Measurements from ENCODE around the gene TRERF1.

Gene TRERF1

GRCh38 chr6:42393339-42393738 is 58.4 kb downstream of the TRERF1 start:
- no peak for DNase-seq (ENCODE audit: low spot score)

DNA sequence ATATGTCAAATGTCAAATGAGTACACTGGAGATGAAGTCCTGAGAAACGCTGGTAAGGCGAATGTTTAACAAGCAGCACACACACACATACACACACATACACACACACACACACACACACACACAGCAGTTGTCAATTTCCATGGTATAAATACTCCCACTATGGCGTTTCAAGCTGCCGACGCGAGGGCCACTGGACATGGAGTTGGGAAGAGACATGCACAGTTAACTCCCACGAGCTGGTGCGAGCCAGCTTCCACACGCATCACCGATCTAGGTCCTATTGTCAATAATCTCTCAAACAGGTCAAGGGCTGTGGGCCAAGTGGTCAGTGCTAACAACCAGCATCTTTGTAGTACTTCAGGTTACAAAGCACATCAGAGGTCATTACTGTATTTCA is 58.9 kb downstream of the TRERF1 start:
- DNase-seq (ENCODE audit: low spot score) = no peak

DNA sequence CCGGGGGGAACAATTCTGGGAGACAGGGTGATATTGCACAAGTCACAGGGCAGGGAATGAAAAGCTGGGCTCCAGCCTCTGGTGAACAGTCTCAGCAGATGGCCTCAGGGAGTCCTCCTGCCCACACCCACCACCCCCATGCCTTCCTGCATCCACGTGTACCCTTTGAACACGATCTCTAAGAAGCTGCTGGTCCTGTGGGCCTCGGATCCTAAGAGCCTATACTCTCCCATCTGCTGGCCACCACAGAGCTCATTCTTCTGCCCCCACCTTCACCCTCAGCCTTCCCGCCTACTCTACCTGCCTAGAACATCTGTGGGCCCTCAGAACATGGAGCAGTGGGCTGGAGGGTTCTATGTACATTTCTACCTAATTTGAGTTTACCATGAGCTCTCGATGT is 60.3 kb downstream of the TRERF1 start:
- DNase-seq (ENCODE audit: low spot score) = no peak

GRCh38 chr6:42390228-42390934 is 61.3 kb downstream of the TRERF1 start:
- DNase-seq (ENCODE audit: low spot score) = no peak

- DNase-seq (ENCODE audit: low spot score) = no peak
These were observed 62.0 kb downstream of the TRERF1 start for GRCh38 chr6:42389736-42390135.

DNA sequence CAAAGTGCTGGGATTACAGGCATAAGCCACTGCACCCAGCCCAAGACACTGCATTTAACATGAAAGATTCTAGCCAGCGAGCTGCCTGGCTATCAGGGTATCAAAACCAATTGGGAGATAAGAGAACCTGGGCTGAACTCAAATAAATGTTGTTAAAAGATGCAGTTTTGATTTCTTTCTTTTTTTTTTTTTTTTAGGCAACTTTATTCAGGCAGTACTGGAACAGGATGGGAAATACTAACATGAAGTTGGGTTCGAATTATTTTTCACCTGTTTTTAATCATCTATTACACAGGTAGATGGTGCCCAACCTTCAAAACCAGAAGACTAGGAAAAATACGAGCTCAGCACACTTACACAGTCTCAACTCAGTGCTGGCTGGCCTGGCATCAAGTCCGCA is 63.7 kb downstream of the TRERF1 start:
- DNase-seq (ENCODE audit: low spot score) = no peak

DNA sequence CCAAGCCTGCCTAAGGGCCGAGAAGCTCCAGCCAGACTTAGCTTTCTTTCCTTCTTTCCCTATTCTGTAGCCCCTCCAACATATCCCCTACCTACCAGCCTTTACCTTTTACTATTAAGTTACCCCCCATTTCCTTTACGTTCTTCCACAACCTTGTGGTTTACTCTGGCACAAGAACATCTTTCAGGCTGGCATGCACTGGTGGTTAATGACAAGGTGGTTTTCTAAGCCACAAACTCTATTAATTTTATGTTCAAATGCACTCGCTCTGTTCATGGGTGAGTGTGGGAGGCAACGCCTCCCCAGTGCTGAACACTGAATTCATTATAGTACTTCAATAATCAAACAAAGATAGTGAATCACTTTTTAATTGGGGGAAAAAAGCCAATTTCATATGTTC is 64.4 kb downstream of the TRERF1 start:
- DNase-seq (ENCODE audit: low spot score) = no peak

GRCh38 chr6:42385339-42385738 is 66.4 kb downstream of the TRERF1 start:
- no peak for DNase-seq (ENCODE audit: low spot score)

DNA sequence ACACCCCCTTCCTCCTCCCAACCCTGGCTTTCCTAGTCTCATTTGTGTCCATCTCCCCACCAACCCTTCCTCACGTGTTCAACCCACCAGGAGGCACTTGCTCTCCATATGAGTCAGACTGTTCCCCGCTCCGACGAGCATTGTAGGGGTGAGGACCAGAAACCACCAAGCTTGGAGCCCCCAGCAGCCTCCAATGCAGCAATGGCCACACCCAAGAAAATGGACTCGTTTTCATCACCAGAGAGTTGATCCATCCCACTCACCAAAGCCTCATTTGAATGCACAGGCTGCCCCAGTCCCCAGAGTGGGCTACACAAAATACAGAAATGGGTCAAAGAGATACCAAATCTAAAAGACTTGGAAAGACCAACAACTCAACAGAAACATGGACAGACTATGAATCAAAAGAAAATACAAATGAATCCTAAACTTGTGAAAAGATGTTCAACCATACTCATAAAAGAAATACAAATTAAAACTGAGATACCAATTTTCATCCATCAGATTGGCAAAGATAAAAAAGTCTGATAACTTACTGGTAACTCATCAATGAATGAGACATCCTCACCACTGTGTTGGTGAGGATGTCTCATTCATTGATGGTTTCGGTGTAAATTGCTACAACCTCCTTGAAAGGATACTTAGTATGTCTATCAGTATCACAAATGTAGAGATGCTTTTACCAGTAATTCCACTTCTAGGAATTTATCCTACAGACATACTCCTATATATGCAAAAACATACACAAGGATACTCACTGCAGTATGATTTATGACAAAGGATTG is 68.1 kb downstream of the TRERF1 start:
- DNase-seq (ENCODE audit: low spot score) = no peak

DNA sequence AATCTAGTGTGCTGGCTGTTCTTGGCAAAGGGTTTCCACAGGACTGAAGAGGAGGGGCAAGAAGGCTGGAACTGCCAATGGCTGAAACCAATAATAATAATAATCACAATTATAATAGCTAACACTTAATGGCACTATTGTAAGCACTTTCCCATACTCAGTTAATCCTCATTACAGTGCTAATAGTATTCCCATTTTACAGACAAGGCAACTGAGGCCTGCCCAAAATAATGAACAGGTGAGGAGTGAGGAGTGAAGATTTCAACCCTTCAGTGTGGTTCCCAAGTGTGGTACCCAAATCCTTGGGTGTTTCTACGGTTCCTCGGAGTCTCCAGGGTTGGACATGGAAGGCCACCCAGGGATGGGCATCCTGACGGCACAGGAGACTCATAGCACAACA is 69.9 kb downstream of the TRERF1 start:
- no peak for DNase-seq (ENCODE audit: low spot score)

DNA sequence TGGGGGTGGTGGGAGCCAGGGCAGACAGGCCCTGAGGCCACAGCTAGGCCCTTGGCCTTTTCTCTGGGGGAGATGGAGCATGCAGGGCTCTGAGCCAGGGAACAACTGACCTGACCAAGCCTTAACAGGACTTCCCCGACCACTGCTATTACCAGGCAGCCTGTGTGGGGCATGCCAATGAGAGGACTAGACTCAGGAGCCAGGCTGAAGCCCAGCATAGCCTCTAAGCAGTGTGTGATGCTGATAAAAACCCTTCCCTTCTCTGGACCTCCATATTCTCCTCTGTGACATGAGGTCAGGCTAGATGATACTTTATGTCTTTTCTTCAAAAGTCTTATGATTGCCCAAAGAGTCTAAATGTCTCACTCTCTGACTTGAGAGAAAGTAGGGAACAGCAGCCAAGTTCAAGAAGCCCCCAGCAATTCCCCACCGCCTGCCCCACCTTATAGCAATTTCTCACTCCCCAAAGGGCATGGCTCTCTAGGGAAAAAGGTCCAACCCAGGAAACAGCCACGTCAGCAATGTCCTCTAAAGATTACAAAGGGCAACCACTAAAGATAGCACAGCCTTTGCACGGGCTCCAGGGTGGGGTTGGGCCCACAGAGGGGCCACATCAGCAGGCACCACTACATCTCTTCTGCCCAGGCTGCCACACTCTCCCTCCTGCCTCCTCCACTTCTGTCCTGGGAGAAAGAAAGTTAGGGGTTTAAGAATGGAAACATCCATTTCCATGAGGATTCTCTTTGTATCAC is 71.3 kb downstream of the TRERF1 start:
- DNase-seq (ENCODE audit: low spot score) = no peak

- DNase-seq (ENCODE audit: low spot score) = no peak
These were observed 73.2 kb downstream of the TRERF1 start for GRCh38 chr6:42378536-42378935.

GRCh38 chr6:42378125-42378524 is 73.6 kb downstream of the TRERF1 start:
- no peak for DNase-seq (ENCODE audit: low spot score)

DNA sequence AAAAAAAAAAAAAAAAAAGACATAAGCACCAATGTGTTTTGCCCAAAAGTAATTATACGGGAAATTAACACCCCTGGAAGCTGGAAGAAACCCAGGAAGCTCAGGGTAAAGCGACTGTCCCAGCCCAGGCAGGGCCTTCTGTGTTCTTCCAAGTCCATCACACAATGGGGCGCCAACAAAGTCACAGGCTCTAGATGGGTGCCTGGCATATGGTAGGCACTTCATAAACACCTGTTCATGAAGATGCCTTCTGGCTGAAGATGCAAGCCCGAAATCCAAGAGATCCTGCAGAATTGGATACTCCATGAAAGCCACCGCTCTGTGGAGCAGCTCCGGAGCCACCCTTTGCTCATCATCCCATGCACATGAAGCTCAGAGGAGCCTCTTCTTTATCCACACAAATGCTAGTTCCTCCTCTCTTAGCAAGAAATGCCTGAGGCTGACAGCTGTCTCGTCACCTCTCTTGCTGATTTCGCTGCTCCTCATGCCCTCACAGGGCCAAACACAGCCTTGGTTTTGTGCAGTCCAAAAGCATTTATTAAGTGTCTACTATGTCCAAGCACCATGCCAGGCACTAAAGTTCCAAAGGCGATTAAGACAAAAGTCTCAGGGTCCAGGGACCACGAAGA is 76.6 kb downstream of the TRERF1 start:
- DNase-seq (ENCODE audit: low spot score) = no peak

DNA sequence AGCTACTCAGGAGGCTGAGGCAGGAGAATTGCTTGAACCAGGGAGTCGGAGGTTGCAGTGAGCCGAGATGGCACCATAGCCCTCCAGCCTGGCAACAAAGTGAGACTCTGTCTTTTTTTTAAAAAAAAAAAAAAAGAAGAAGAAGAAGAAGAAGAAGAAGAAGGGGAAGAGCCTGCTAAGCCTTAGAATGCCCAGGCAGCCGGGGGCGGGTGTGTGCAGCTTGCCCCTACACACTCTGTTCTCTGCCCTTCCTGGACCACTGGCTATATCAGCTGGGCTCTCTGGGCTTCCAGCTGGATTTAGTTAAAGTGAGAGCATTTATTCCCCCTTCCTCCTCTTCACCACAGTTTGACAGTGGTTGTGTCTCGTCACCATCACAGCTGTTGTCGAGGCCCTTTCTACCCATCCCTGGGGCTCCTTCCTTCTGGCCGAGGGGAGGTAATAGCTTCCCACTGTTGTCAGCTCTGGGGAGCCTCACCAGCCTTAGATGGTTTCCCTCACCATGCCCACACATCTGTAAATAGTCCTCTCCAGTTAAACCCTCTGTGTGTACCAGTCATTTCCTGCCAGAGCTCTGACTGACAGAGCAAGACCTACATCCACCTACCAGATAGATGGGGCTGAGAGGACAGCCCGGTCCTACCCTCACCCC is 77.6 kb downstream of the TRERF1 start:
- DNase-seq (ENCODE audit: low spot score) = no peak

- DNase-seq (ENCODE audit: low spot score) = no peak
These were observed 79.0 kb downstream of the TRERF1 start for GRCh38 chr6:42372699-42373098.

GRCh38 chr6:42370323-42370985 is 81.3 kb downstream of the TRERF1 start:
- DNase-seq (ENCODE audit: low spot score) = no peak

- no peak for DNase-seq (ENCODE audit: low spot score)
These were observed 82.2 kb downstream of the TRERF1 start for GRCh38 chr6:42369568-42369967.

DNA sequence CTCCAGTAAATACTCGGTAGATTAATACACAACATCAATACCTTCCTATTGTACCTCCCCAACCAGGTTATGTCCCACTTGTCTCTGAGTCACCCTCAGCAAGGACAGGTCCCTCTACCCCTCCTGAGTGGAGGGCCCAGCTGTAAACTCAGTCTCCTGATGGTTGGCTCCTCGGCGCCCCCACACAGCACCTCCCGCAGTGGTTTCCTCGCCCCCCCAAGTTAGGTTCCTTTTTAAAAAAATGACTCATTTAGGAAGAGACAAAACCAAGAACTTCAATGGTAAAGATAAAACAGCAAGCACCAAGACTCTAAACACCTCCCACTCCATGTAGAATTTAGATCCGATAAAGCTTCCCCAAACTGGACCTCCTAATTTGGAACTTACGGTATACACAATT is 83.5 kb downstream of the TRERF1 start:
- no peak for DNase-seq (ENCODE audit: low spot score)

GRCh38 chr6:42367353-42368011 is 84.2 kb downstream of the TRERF1 start:
- peak; percentile 39 for DNase-seq (ENCODE audit: low spot score)

DNA sequence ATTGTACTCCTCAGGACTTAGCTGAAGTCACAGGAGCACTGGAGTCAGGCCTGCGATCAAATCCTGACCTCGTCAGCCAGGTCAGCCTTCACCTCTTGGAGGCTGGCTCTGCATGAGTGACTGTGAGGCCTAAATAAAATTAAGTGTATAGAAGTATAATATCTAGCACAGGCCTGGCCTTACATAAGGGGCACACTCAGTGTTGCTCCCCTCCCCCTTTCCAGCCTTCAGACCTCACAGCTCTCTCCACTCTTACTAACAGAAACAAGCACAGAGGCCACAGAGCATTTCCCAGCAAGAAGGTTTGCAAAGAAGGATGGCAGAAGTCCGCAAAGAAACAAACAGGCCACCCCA is 84.8 kb downstream of the TRERF1 start:
- no peak for DNase-seq (ENCODE audit: low spot score)

Measured in AG08395 (cell line).